ENCODE measurements around the gene LY6G5B.
A peak's percentile ranks its signal among the peaks of the same experiment; 100 is the strongest.

Gene LY6G5B

DNA sequence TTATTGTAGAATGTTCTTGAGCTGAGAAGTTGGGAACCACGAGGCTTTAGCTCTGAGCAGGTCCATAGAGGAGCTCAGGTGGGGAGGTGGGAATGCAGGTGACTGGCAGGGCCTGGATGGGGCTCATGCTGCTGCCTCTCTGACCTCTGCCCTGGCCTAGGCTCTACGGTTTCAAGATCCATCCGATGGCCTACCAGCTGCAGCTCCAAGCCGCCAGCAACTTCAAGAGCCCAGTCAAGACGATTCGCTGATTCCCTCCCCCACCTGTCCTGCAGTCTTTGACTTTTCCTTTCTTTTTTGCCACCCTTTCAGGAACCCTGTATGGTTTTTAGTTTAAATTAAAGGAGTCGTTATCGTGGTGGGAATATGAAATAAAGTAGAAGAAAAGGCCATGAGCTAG, at the start of gene LY6G5B:
TSS of gene LY6G5B (plus strand) at position 301 of the 400 bp plus-strand sequence. CDS start 975 bp downstream, outside the sequence.
- no peak for DNase-seq

DNA sequence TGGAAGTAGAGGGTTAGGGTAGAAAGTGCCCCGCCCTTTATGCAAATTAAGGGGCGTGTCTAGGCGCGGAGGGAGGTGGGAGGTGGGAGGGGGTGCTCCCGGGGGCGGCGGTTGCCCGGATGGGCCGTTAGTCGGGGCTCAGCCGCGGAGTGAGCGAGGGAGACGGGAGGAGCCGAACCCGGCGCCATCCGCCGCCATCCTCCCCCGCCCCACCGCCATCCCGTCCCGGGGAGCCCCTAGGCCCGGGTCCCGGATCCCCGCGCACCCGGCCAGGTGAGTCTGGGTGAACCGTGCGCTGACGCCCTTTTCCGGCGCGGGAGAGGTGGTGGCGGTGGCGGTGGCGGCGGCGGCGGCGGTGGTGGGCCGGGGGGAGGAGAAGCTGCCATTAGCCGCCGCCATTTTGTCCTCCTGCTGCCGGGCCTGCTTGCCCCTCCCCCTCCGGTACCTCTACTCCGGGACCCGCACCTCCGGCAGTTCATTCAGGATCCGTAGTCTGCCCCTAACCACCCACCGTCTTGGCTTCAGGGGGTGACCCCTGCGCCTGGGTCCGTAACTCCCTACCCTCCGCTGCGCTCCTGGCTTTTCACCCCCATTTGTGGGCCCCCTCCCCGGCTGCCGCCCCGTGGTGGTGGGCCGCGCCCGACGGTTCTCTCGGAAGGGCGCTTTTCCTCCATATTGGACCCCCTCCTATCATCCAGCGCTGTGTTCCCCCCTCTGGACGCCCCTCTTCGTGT, 49.0 kb upstream of the LY6G5B start, which contains the start of gene PRRC2A:
TSS of gene PRRC2A (plus strand) at position 130 of the 734 bp plus-strand sequence. CDS start 2,075 bp downstream, outside the sequence.
- DNase-seq, result peak; percentile 80

DNA sequence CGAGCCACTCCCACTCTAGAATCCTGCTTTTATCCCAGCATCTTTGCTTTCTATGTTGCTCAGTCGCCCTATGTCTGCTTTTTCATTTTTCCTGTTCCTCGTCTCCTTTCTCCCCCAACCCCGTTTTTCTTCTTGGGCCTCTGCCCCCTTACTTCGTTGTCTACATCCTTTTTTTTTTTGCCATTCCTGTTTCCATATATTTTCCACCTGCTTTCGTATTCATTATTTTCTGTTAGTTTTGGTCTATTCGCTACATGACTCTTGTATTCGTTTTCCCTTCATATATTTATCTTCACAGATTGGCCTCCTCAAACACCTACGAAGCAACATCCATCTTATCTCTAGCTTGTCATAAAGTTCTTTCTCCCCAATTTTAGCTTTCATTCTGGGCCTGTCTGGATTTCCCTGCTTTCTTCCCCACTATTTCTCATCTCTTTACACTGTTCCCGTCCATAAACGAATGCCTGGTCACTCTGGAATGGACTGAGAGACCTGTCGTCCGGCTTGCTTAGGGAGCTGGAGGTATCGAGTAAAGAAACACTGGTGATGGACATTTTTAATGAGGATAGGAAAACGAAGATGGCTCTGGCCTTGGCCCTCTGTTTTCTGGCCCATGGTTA, 48.3 kb upstream of the LY6G5B start:
- DNase-seq, result no peak

- DNase-seq, result no peak
Observed at GRCh38 chr6:31621991-31622390, 47.8 kb upstream of the LY6G5B start.

GRCh38 chr6:31622684-31623091, 47.1 kb upstream of the LY6G5B start:
- DNase-seq, result no peak

GRCh38 chr6:31624070-31624469, 45.7 kb upstream of the LY6G5B start:
- DNase-seq, result no peak

- no peak for DNase-seq
Observed at GRCh38 chr6:31626952-31627351, 42.8 kb upstream of the LY6G5B start.

DNA sequence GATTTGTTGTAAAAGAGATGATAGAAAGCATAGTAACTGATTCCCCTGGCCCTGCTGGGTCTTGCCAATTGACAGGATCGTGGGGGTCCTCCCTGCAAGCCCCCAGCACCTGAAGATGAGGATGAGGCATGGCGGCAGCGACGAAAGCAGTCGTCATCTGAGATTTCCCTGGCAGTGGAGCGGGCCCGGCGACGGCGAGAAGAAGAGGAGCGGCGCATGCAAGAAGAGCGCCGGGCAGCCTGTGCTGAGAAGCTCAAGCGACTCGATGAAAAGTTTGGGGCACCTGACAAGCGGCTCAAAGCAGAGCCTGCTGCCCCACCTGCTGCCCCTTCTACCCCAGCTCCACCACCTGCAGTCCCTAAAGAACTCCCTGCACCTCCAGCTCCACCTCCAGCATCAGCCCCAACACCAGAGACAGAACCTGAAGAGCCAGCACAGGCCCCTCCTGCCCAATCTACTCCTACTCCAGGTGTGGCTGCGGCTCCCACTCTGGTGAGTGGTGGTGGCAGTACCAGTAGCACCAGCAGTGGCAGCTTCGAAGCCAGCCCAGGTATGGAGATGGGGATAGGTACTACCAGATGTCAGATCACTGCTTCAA, 42.0 kb upstream of the LY6G5B start:
- DNase-seq, result no peak

GRCh38 chr6:31629014-31629413, 40.8 kb upstream of the LY6G5B start:
- DNase-seq, result no peak

- no peak for DNase-seq
Observed at GRCh38 chr6:31630177-31630934, 39.4 kb upstream of the LY6G5B start.

DNA sequence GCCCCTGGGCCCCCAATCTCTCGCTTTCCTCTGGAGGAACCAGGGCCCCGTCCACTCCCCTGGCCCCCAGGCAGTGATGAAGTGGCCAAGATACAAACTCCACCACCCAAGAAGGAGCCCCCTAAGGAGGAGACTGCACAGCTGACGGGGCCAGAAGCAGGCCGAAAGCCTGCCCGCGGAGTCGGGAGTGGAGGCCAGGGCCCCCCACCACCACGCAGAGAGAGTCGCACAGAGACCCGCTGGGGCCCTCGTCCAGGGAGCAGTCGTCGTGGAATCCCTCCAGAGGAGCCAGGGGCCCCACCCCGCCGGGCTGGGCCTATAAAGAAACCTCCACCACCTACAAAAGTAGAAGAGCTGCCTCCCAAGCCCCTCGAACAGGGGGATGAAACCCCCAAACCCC, 38.6 kb upstream of the LY6G5B start:
- DNase-seq, result no peak

DNA sequence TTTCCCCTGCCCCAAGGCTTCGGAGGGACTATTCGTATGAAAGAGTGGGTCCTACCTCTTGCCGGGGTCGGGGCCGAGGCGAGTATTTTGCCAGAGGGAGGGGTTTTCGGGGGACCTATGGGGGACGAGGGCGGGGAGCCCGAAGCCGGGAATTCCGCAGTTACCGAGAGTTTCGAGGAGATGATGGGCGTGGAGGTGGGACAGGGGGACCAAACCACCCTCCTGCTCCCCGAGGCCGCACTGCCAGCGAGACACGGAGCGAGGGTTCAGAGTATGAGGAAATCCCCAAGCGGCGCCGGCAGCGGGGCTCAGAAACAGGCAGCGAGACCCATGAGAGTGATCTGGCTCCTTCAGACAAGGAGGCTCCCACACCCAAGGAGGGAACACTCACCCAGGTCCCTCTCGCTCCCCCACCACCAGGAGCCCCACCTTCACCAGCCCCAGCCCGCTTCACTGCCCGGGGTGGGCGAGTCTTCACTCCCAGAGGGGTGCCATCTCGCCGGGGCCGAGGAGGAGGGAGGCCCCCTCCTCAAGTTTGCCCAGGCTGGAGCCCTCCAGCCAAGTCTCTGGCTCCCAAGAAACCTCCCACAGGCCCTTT, 38.0 kb upstream of the LY6G5B start:
- DNase-seq, result no peak

DNA sequence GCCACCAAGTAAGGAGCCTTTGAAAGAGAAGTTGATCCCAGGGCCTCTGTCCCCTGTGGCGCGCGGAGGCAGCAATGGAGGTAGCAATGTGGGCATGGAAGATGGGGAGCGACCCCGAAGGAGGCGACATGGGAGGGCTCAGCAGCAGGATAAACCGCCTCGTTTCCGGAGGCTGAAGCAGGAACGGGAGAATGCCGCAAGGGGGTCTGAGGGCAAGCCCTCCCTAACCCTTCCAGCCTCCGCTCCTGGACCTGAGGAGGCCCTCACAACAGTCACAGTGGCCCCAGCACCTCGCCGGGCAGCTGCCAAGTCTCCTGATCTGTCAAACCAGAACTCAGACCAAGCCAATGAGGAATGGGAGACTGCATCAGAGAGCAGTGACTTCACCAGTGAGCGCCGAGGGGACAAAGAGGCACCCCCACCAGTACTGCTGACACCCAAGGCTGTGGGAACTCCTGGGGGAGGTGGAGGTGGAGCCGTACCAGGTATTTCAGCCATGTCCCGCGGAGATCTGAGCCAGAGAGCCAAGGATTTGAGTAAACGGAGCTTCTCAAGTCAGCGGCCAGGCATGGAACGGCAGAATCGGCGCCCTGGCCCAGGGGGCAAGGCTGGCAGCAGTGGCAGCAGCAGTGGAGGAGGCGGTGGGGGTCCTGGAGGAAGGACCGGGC, 37.4 kb upstream of the LY6G5B start:
- DNase-seq, result no peak

DNA sequence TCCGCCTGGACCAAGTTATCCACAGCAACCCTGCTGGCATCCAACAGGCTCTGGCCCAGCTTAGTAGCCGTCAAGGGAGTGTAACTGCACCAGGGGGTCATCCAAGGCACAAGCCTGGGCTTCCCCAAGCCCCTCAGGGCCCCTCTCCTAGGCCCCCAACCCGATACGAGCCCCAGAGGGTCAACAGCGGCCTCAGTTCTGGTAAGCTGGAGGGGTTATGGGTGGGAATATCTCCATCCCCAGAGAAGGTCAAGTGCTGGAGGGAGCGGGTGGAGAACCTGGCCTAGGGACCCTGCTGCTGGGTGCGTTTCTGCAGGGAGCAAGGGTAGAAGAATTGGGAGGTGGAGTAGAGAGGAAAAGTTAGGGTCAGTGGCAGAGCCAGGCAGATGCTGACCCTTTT, 36.3 kb upstream of the LY6G5B start:
- DNase-seq, result no peak

DNA sequence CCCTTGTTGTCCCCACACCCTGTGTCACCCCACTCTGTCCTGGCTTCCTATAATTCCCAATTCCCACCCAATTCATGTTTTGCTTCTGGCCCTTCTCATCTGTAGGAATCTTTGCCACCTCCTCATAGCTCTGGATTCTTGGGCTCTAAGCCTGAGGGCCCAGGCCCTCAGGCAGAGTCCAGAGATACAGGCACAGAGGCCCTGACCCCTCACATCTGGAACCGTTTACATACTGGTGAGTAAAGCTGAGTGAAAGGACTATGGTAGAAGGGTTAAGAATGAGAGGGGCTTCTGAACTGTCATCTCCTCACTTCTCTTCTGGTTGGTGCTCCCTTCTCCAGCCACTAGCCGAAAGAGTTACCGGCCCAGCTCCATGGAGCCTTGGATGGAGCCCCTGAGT, 35.6 kb upstream of the LY6G5B start:
- no peak for DNase-seq

- DNase-seq, result no peak
Observed at GRCh38 chr6:31634969-31635575, 34.7 kb upstream of the LY6G5B start.

- DNase-seq, result no peak
Observed at GRCh38 chr6:31636698-31637596, 32.8 kb upstream of the LY6G5B start.

GRCh38 chr6:31639043-31639442, 30.7 kb upstream of the LY6G5B start:
- no peak for DNase-seq

DNA sequence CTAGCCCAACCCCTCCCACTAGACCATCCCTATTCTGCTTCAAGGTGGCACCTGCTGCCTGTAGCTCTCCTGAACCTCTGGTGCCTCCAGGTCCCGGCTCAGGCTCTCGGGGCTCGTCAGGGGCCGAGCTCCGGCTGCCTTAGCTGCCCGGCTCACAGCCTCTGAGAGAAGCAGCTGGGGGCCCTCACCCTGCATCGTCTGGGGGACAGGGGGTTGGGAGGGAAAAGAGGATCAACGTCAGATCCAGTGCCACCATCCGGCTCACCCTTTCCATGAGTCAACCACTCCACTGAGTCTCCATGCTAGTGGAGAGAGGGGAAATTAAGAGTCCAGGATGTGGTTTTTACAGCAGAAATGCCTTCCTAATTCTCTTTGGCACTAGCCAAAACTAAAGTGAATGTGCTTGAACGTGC, 30.3 kb upstream of the LY6G5B start:
- DNase-seq, result no peak

GRCh38 chr6:31640612-31641011, 29.2 kb upstream of the LY6G5B start:
- no peak for DNase-seq

- no peak for DNase-seq
Observed at GRCh38 chr6:31641370-31641769, 28.4 kb upstream of the LY6G5B start.
